SK-N-SH (cell line): Measurements from ENCODE around the gene TEX35. TPM values are rescaled to one million over a fixed set of nuclear protein-coding genes. Genes with fewer than 3 reads are reported as not detected.

Experiments
- CTCF ChIA-PET: fragments of 300-600, 350-600 bp; formaldehyde crosslinking; extraction: SDS; loops from one replicate; lab custom pipeline; 2021; lab: Yijun Ruan, JAX
- POLR2A ChIA-PET: fragments of 350-600 bp; sonication (Branson Sonifier 250); formaldehyde crosslinking; extraction: SDS; loops from one replicate; lab custom pipeline; 2020; ENCODE audit warnings: antibody characterized with exemption, inconsistent platforms; lab: Yijun Ruan, JAX
- DNase-seq: peaks from one replicate; pipeline ENCODE4 v3.0.0; 2012
- H2AFZ ChIP-seq: fragments of 200-600 bp; sonication (generic); 2 replicates; pipeline ENCODE4 v1.8.1; 2016; ENCODE audit warnings: antibody characterized with exemption, mild to moderate bottlenecking, low read depth
- H3F3A ChIP-seq: fragments of 200-600 bp; sonication (generic); replicated peaks from 2 replicates; pipeline ENCODE3; 2016; ENCODE audit warnings: antibody characterized with exemption, mild to moderate bottlenecking; ENCODE audit not compliant: insufficient read depth
- H3K27ac ChIP-seq, 2 experiments: fragments of 200-500 bp in 1 of 2; fragments of 200-600 bp in 1 of 2; sonication (Bioruptor generic) in 1 of 2; sonication (generic), shearing (Covaris generic) in 1 of 2; 2 replicates each; pipeline versions ENCODE4 v1.5.1 to v1.6.1; 2014 to 2016; ENCODE audit warnings: low read depth in 2 of 2, inconsistent platforms in 1 of 2, low read length in 1 of 2, mild to moderate bottlenecking in 1 of 2, mixed read lengths in 1 of 2
- H3K27me3 ChIP-seq: fragments of 200-600 bp; sonication (generic), shearing (Covaris generic); 2 replicates; pipeline ENCODE4 v1.6.1; 2016; ENCODE audit warnings: mixed run types; ENCODE audit not compliant: insufficient read depth
- H3K36me3 ChIP-seq, 2 experiments: fragments of 200-500 bp in 1 of 2; fragments of 200-600 bp in 1 of 2; sonication (Bioruptor generic) in 1 of 2; sonication (generic) in 1 of 2; replicated peaks in 1 of 2; 2 replicates each; pipeline versions ENCODE3 to v1.5.1; 2014 to 2016; ENCODE audit warnings: low read length in 1 of 2, mild to moderate bottlenecking in 1 of 2; ENCODE audit not compliant: insufficient read depth in 2 of 2, control insufficient read depth in 1 of 2
- H3K4me1 ChIP-seq, 2 experiments: fragments of 200-500 bp in 1 of 2; fragments of 200-600 bp in 1 of 2; sonication (Bioruptor generic) in 1 of 2; sonication (generic), shearing (Covaris generic) in 1 of 2; 2 replicates each; pipeline versions ENCODE4 v1.5.1 to v1.6.1; 2014 to 2016; ENCODE audit warnings: low read depth in 1 of 2, low read length in 1 of 2, mixed run types in 1 of 2; ENCODE audit not compliant: insufficient read depth in 2 of 2, control insufficient read depth in 1 of 2
- H3K4me2 ChIP-seq: fragments of 200-600 bp; sonication (generic), shearing (Covaris generic); 2 replicates; pipeline ENCODE4 v1.6.1; 2017; ENCODE audit warnings: mixed run types
- H3K4me3 ChIP-seq, 2 experiments: fragments of 200-500 bp in 1 of 2; fragments of 200-600 bp in 1 of 2; sonication (Bioruptor generic) in 1 of 2; sonication (generic), shearing (Covaris generic) in 1 of 2; 2 replicates each; pipeline versions ENCODE4 v1.5.1 to v1.8.1; 2014 to 2016; ENCODE audit warnings: low read depth in 2 of 2, inconsistent platforms in 1 of 2, low read length in 1 of 2, mild to moderate bottlenecking in 1 of 2, mixed read lengths in 1 of 2, moderate library complexity in 1 of 2
- H3K79me2 ChIP-seq: fragments of 200-600 bp; sonication (generic); 2 replicates; pipeline ENCODE4 v1.8.1; 2017; ENCODE audit warnings: mild to moderate bottlenecking; ENCODE audit not compliant: insufficient read depth
- H3K9ac ChIP-seq: fragments of 200-600 bp; sonication (generic); 2 replicates; pipeline ENCODE4 v1.6.1; 2017; ENCODE audit warnings: mixed run types
- H3K9me2 ChIP-seq: fragments of 200-600 bp; sonication (generic); 2 replicates; pipeline ENCODE4 v1.6.1; 2017; ENCODE audit warnings: mixed run types
- H3K9me3 ChIP-seq: fragments of 200-600 bp; sonication (generic); 2 replicates; pipeline ENCODE4 v1.6.1; 2017; ENCODE audit warnings: mixed run types, mild to moderate bottlenecking, moderate library complexity
- H4K20me1 ChIP-seq: fragments of 200-600 bp; sonication (generic); 2 replicates; pipeline ENCODE4 v1.6.1; 2017; ENCODE audit warnings: mild to moderate bottlenecking, mixed run types; ENCODE audit not compliant: insufficient read depth
- CTCF ChIP-seq: fragments of 200-600 bp; sonication (generic); IDR thresholded peaks from 2 replicates; pipeline ENCODE4 v1.6.1; 2017; ENCODE audit warnings: antibody characterized with exemption, mild to moderate bottlenecking, moderate library complexity
- ELF1 ChIP-seq: IDR thresholded peaks from 2 replicates; pipeline ENCODE4 v1.4.0; 2012
- EP300 ChIP-seq, 2 experiments: IDR thresholded peaks; 2 replicates each; pipeline versions ENCODE4 v1.4.0 to v1.6.1; 2012; ENCODE audit warnings: borderline replicate concordance in 1 of 2, low read depth in 1 of 2, low read length in 1 of 2
- FOXM1 ChIP-seq: IDR thresholded peaks from 2 replicates; pipeline ENCODE4 v1.4.0; 2012; ENCODE audit warnings: low read depth, mild to moderate bottlenecking
- GABPA ChIP-seq: IDR thresholded peaks from 2 replicates; pipeline ENCODE4 v1.4.0; 2012; ENCODE audit warnings: low read depth, mild to moderate bottlenecking
- GATA2 ChIP-seq: sonication (generic); formaldehyde crosslinking; IDR thresholded peaks from 2 replicates; pipeline ENCODE4 v1.5.0; 2020; ENCODE audit warnings: mild to moderate bottlenecking, missing genetic modification reagents
- JUND ChIP-seq: IDR thresholded peaks from 2 replicates; pipeline ENCODE4 v1.4.0; 2012
- NFIC ChIP-seq: IDR thresholded peaks from 2 replicates; pipeline ENCODE4 v1.4.0; 2012; ENCODE audit warnings: borderline replicate concordance
- POLR2AphosphoS5 ChIP-seq: IDR thresholded peaks from 2 replicates; pipeline ENCODE4 v1.6.1; 2012; ENCODE audit warnings: low read depth, low read length
- RAD21 ChIP-seq: IDR thresholded peaks from 2 replicates; pipeline ENCODE4 v1.6.1; 2012; ENCODE audit warnings: mild to moderate bottlenecking, low read length
- REST ChIP-seq: IDR thresholded peaks from 2 replicates; pipeline ENCODE4 v1.6.1; 2012; ENCODE audit warnings: mild to moderate bottlenecking, low read depth, low read length, moderate library complexity
- RFX5 ChIP-seq: IDR thresholded peaks from 2 replicates; pipeline ENCODE4 v1.6.1; 2012; ENCODE audit warnings: mild to moderate bottlenecking, improper control_type of control experiment, low read length
- RXRA ChIP-seq: IDR thresholded peaks from 2 replicates; pipeline ENCODE4 v1.4.0; 2012; ENCODE audit warnings: low read depth, mild to moderate bottlenecking, borderline replicate concordance
- SMC3 ChIP-seq: IDR thresholded peaks from 2 replicates; pipeline ENCODE4 v1.6.1; 2012; ENCODE audit warnings: low read depth, low read length, improper control_type of control experiment
- TCF12 ChIP-seq: IDR thresholded peaks from 2 replicates; pipeline ENCODE4 v1.4.0; 2012
- USF2 ChIP-seq: fragments of 150-350 bp; IDR thresholded peaks from 2 replicates; pipeline ENCODE4 v1.6.1; 2017; ENCODE audit warnings: antibody characterized with exemption, low read length, low read depth, borderline replicate concordance
- ZBTB33 ChIP-seq: IDR thresholded peaks from 2 replicates; pipeline ENCODE4 v1.4.0; 2012; ENCODE audit warnings: low read depth, borderline replicate concordance
- WGBS: methylation state at CpG from one replicate; pipeline ENCODE4 v1.1.6; 2017; ENCODE audit warnings: low lambda C conversion rate; 5-methylcytosine and 5-hydroxymethylcytosine counted together
- polyA plus RNA-seq, 3 experiments: library from polyadenylated mRNA; depleted of rRNA; stranded (reverse); fragments of >200 nt; gene quantifications; 2 replicates each; pipeline ENCODE4 v1.2.3, GENCODE V29; 2012
- TF ChIP-seq, protein P1 (sequence below): IDR thresholded peaks from 2 replicates; pipeline ENCODE4 v1.4.0; 2012; ENCODE audit warnings: low read depth
- TF ChIP-seq, protein P2 (sequence below): fragments of 150-350 bp; IDR thresholded peaks from 2 replicates; pipeline ENCODE4 v1.6.1; 2016; ENCODE audit warnings: mild to moderate bottlenecking, low read depth, low read length

TEX35 gene
- polyA plus RNA-seq, 1 of the 3 experiments (the other 2 are of a cell fraction) = 0.03 TPM

- Histone ChIP-seq H3K4me1 (peaks cover 26 to 31% of the 10 kb centered on the region in 2 experiments), H3K36me3 (peaks cover 0 to 5% of the 10 kb centered on the region in 2 experiments), H3K4me2 (peak overlapping the region; percentile 91), H3K27ac (peak overlapping the region; percentile 78 to 90), H3K79me2 (peaks cover 13% of the 10 kb centered on the region), H3K9me3 (no peaks in the 10 kb centered on the region), H3K9me2 (no peaks in the 10 kb centered on the region), H2AFZ (peak overlapping the region; percentile 98), H4K20me1 (no peaks in the 10 kb centered on the region), H3K27me3 (no peaks in the 10 kb centered on the region), H3K4me3 (peak overlapping the region; percentile 83 to 96), H3K9ac (peak overlapping the region; percentile 89), H3F3A (peaks cover 3% of the 10 kb centered on the region)
- 0% methylated on average over 32 of the region's 66 CpGs for whole genome bisulfite sequencing
- no peak for TF ChIP-seq ELF1
- TF ChIP-seq NFIC = 0 out of 2 replicates have a peak, but pooled peaks have one; percentile 2
- TF ChIP-seq CTCF = peak; percentile 81
- TF ChIP-seq, protein P1, sequence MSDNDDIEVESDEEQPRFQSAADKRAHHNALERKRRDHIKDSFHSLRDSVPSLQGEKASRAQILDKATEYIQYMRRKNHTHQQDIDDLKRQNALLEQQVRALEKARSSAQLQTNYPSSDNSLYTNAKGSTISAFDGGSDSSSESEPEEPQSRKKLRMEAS = peak; percentile 12; the same call in 1 of the 2 replicates
- TF ChIP-seq EP300 (IDR thresholded peaks at IDR 0.05; ENCODE audit: borderline replicate concordance in 1 of 2, low read depth in 1 of 2, low read length in 1 of 2) = 0 out of 4 replicates have a peak, but pooled peaks of 1 of the 2 experiments have one; percentile 13
- 0 out of 2 replicates have a peak, but pooled peaks have one; percentile 18 for TF ChIP-seq REST
- TF ChIP-seq FOXM1 = peak; percentile 47; the same call in 1 of the 2 replicates
- TF ChIP-seq RFX5 = no peak
- no peak for TF ChIP-seq USF2
- no peak for TF ChIP-seq JUND
- TF ChIP-seq SMC3 = peak; percentile 74
- TF ChIP-seq, protein P2, sequence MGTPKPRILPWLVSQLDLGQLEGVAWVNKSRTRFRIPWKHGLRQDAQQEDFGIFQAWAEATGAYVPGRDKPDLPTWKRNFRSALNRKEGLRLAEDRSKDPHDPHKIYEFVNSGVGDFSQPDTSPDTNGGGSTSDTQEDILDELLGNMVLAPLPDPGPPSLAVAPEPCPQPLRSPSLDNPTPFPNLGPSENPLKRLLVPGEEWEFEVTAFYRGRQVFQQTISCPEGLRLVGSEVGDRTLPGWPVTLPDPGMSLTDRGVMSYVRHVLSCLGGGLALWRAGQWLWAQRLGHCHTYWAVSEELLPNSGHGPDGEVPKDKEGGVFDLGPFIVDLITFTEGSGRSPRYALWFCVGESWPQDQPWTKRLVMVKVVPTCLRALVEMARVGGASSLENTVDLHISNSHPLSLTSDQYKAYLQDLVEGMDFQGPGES = no peak
- TF ChIP-seq POLR2AphosphoS5 = no peak
- peak; percentile 77 for TF ChIP-seq RAD21
- TF ChIP-seq ZBTB33 = no peak
- TF ChIP-seq GATA2 (CRISPR knock-in tag) = 0 out of 2 replicates have a peak, but pooled peaks have one; percentile 21
- peak; percentile 10; the same call in 1 of the 2 replicates for TF ChIP-seq TCF12
- no peak for TF ChIP-seq RXRA
- no peak for TF ChIP-seq GABPA
- POLR2A ChIA-PET = interaction anchor here (0.8 to 2.1 kb wide), 4 partner anchors 10 to 460 kb away, joined by 3 to 14 read pairs (median 5); partner anchors contain the start of gene RALGPS2
- CTCF ChIA-PET = interaction anchor here (0.6 to 10.8 kb wide), 57 partner anchors 9 to 828 kb away, joined by 3 to 243 read pairs (median 4); partner anchors contain the start of genes RALGPS2 and TOR3A
- peak; percentile 94 for DNase-seq
These were observed 29.8 kb downstream of the TEX35 start for GRCh38 chr1:178542554-178543289.
